Common myeloid progenitor, CD34-positive (primary cell): Measurements from ENCODE around the gene YPEL5.
A peak's percentile ranks its signal among the peaks of the same experiment; 100 is the strongest.

ENCODE experiments used
- CTCF ChIA-PET: fragments of 350-600 bp; sonication (Branson Sonifier 250); formaldehyde crosslinking; loops from one replicate; lab custom pipeline; 2021; ENCODE audit warnings: antibody characterized with exemption; lab: Charles Lee
- POLR2A ChIA-PET: fragments of 350-600 bp; sonication (Branson Sonifier 250); formaldehyde crosslinking; loops from one replicate; lab custom pipeline; 2021; ENCODE audit warnings: antibody characterized with exemption; lab: Charles Lee
- DNase-seq, 3 donors: peaks; one replicate each; pipeline versions ENCODE4 v3.0.0 to v3.0.0-alpha.2; 2013
- H3K27ac ChIP-seq, 2 experiments: 1 replicate in 1 of 2; 2 replicates in 1 of 2; pipeline ENCODE4 v1.7.0; 2013; ENCODE audit warnings: inconsistent platforms in 2 of 2, low read length in 2 of 2, mild to moderate bottlenecking in 2 of 2, low read depth in 1 of 2, moderate library complexity in 1 of 2; ENCODE audit not compliant: severe bottlenecking in 2 of 2, insufficient read depth in 1 of 2, poor library complexity in 1 of 2
- H3K27me3 ChIP-seq, 5 experiments: replicated peaks in 2 of 5; 1 replicate in 3 of 5; 2 replicates in 2 of 5; pipeline versions ENCODE4 v1.6.1 to v1.7.0; 2013; ENCODE audit warnings: low read length in 4 of 5, mild to moderate bottlenecking in 2 of 5, moderate library complexity in 2 of 5, inconsistent platforms in 1 of 5; ENCODE audit not compliant: insufficient read depth in 5 of 5, control insufficient read depth in 4 of 5
- H3K36me3 ChIP-seq, 4 experiments: 1 replicate in 2 of 4; 2 replicates in 2 of 4; pipeline versions ENCODE4 v1.6.1 to v1.7.0; 2013; ENCODE audit warnings: low read length in 3 of 4, control low read depth in 1 of 4, mild to moderate bottlenecking in 1 of 4; ENCODE audit not compliant: control insufficient read depth in 4 of 4, insufficient read depth in 4 of 4
- H3K4me1 ChIP-seq, 4 experiments: 1 replicate in 3 of 4; 2 replicates in 1 of 4; pipeline versions ENCODE4 v1.6.1 to v1.7.1; 2013; ENCODE audit warnings: low read length in 3 of 4, mild to moderate bottlenecking in 3 of 4, control low read depth in 1 of 4, inconsistent platforms in 1 of 4, moderate library complexity in 1 of 4; ENCODE audit not compliant: control insufficient read depth in 4 of 4, insufficient read depth in 4 of 4; ENCODE audit errors: control extremely low read depth in 1 of 4
- H3K4me3 ChIP-seq, 7 experiments: 1 replicate in 4 of 7; 2 replicates in 3 of 7; pipeline versions ENCODE4 v1.5.1 to v1.7.0; 2013; ENCODE audit warnings: mild to moderate bottlenecking in 7 of 7, low read length in 6 of 7, moderate library complexity in 6 of 7, inconsistent platforms in 2 of 7, low read depth in 2 of 7, control low read depth in 1 of 7; ENCODE audit not compliant: insufficient read depth in 4 of 7, control insufficient read depth in 1 of 7; ENCODE audit errors: extremely low read depth in 1 of 7
- H3K9me3 ChIP-seq, 5 experiments: 1 replicate in 4 of 5; 2 replicates in 1 of 5; pipeline versions ENCODE4 v1.6.1 to v1.7.1; 2013; ENCODE audit warnings: low read length in 4 of 5, mild to moderate bottlenecking in 2 of 5, inconsistent platforms in 1 of 5, low read depth in 1 of 5, moderate library complexity in 1 of 5; ENCODE audit not compliant: control insufficient read depth in 4 of 5, insufficient read depth in 2 of 5; ENCODE audit errors: control extremely low read depth in 1 of 5
- whole genome bisulfite sequencing: methylation state at CpG from one replicate; pipeline ENCODE4 v1.1.5; 2013; ENCODE audit not compliant: insufficient coverage; 5-methylcytosine and 5-hydroxymethylcytosine counted together

YPEL5 gene

DNA sequence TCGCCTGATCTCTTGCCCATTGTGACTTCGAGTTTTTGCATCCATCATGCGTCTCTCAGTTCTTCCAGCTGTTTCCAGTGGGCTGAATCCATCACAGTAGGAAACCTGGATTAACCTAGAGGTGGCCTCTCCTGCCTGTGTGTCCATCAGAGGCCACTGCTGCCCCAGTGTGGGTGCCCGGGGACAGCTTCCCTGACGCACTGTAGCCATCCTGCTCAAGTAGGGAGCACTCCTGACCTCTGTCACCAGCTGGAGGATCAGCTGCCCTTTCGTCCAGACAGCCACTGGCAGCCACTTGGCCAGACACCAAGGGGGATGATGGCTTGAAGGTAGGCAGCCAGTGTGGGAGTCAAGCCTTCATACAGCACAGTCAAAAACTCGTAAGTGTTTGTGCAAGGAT, 47.6 kb downstream of the YPEL5 start:
- H3K27me3 ChIP-seq = no peaks in the 10 kb centered on the region
- no peak for DNase-seq
- peaks cover 0 to 24% (median 17%) of the 10 kb centered on the region in 4 experiments for H3K4me1 ChIP-seq
- WGBS = 96% methylated on average over 7 of the region's 7 CpGs
- H3K27ac ChIP-seq = no peak overlapping the region
- H3K9me3 ChIP-seq = no peaks in the 10 kb centered on the region
- ChIA-PET POLR2A (no interaction called here), CTCF (interaction anchor here (1.0 to 2.3 kb wide), 2 partner anchors 15 to 517 kb away, joined by 3 to 5 read pairs; no protein-coding TSS in a partner anchor)
- no peak overlapping the region for H3K4me3 ChIP-seq
- H3K36me3 ChIP-seq = no peaks in the 10 kb centered on the region

- no peaks in the 10 kb centered on the region for H3K27me3 ChIP-seq
- no peak overlapping the region for H3K4me3 ChIP-seq
- no peak for DNase-seq
- no peaks in the 10 kb centered on the region for H3K36me3 ChIP-seq
- no peaks in the 10 kb centered on the region for H3K9me3 ChIP-seq
- CTCF ChIA-PET = interaction anchor here (0.6 to 2.3 kb wide), 2 partner anchors 186 to 517 kb away, joined by 4 to 5 read pairs; no protein-coding TSS in a partner anchor
- H3K27ac ChIP-seq = no peak overlapping the region
- WGBS = 13% methylated on average over 1 of the region's 4 CpGs
- POLR2A ChIA-PET = no interaction called here
- peaks cover 0 to 24% (median 17%) of the 10 kb centered on the region in 4 experiments for H3K4me1 ChIP-seq
Observed at GRCh38 chr2:30195016-30195415, 48.2 kb downstream of the YPEL5 start.

GRCh38 chr2:30197570-30198192, 50.9 kb downstream of the YPEL5 start:
- ChIA-PET CTCF (interaction anchor here (1.2 to 1.4 kb wide), 2 partner anchors 33 to 512 kb away, joined by 3 to 4 read pairs; no protein-coding TSS in a partner anchor), POLR2A (no interaction called here)
- Histone ChIP-seq H3K27ac (no peak overlapping the region), H3K9me3 (no peaks in the 10 kb centered on the region), H3K27me3 (no peaks in the 10 kb centered on the region), H3K4me3 (no peak overlapping the region), H3K36me3 (no peaks in the 10 kb centered on the region), H3K4me1 (peaks cover 0 to 29% (median 19%) of the 10 kb centered on the region in 4 experiments)
- no peak for DNase-seq
- 90% methylated on average over 6 of the region's 6 CpGs for WGBS

DNA sequence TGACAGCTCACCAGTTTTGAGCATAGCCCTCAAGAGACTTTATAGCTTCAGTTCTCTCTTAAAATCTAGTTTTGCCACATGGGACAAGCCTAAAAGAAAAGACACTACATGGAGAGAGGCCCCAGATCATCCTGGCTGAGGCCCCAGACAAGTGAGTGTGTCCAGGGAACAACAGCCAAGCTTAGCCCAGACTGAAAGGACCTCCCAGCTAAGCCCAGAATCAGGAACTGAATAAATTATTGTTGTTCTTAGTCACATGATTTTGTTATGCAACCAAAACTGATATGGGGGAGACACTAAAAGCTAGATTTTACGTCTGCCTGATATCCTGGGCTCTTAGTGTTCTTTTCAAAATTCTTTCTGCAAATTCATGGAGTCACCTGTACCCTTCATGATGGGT, 55.2 kb downstream of the YPEL5 start:
- Histone ChIP-seq H3K4me3 (no peak overlapping the region), H3K27ac (no peak overlapping the region), H3K27me3 (peaks cover 0 to 2% (median 0%) of the 10 kb centered on the region in 5 experiments), H3K36me3 (no peaks in the 10 kb centered on the region), H3K9me3 (no peaks in the 10 kb centered on the region), H3K4me1 (peaks cover 0 to 14% (median 6%) of the 10 kb centered on the region in 4 experiments)
- DNase-seq = peak in 1 of 3 donors; percentile 32
- ChIA-PET POLR2A (no interaction called here), CTCF (interaction anchor here (0.8 to 1.6 kb wide), 5 partner anchors 9 to 509 kb away, joined by 3 to 11 read pairs (median 3); no protein-coding TSS in a partner anchor)
- 0% methylated on average over 1 of the region's 1 CpG for WGBS

DNA sequence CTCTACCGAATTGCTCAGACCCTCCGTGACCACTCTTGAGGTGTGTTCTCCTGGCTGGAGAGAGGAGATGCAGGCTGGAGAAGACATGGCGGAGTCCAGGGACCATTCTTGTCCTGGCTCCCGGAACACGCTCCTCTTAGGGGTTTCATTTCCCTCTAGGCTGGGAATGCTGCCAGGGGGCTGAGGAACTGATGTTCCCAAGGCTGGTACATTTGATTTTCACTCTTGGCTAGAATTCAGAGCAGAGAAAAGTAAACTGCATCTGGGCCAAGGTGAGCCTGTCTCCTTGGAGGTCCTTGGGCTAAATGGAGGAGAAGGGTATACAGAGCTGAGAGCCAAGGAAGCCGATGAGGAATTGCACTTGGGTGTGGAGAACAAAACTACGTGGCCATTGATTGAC, 56.3 kb downstream of the YPEL5 start:
- 97% methylated on average over 7 of the region's 7 CpGs for WGBS
- no peaks in the 10 kb centered on the region for H3K36me3 ChIP-seq
- DNase-seq = no peak
- peaks cover 0 to 2% (median 0%) of the 10 kb centered on the region in 5 experiments for H3K27me3 ChIP-seq
- H3K9me3 ChIP-seq = no peaks in the 10 kb centered on the region
- CTCF ChIA-PET = interaction anchor here (1.1 to 8.5 kb wide), 3 partner anchors 11 to 506 kb away, joined by 3 to 196 read pairs (median 5); no protein-coding TSS in a partner anchor
- H3K4me3 ChIP-seq = no peak overlapping the region
- no peak overlapping the region for H3K27ac ChIP-seq
- peaks cover 0 to 9% (median 4%) of the 10 kb centered on the region in 4 experiments for H3K4me1 ChIP-seq
- POLR2A ChIA-PET = no interaction called here

DNA sequence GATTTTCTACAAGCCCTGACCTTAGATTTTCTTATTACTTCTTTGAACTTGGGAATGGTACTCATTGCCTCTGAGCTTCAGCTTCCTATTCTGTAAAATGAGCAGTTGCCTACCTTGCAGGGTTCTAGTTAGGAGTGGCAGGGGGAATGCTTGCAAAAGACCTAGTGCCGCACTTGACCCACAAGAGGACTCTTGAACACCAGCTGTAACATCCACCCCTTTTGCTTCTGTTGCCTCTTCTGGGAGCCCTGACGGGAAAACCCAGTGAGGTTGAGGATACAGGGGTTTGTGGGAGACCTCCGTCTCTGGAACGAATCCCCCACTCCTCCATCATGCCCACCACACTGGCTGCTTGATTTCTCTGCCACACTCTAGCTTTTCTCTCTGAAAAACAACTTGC, 57.5 kb downstream of the YPEL5 start:
- POLR2A ChIA-PET = no interaction called here
- H3K4me1 ChIP-seq = peaks cover 0 to 9% (median 4%) of the 10 kb centered on the region in 4 experiments
- WGBS = no CpG with 5 or more reads among the region's 4 CpGs
- no peaks in the 10 kb centered on the region for H3K36me3 ChIP-seq
- H3K4me3 ChIP-seq = no peak overlapping the region
- H3K27me3 ChIP-seq = peaks cover 0 to 2% (median 0%) of the 10 kb centered on the region in 5 experiments
- H3K9me3 ChIP-seq = no peaks in the 10 kb centered on the region
- no peak for DNase-seq
- CTCF ChIA-PET = interaction anchor here (1.1 to 8.5 kb wide), 5 partner anchors 10 to 505 kb away, joined by 3 to 196 read pairs (median 5); no protein-coding TSS in a partner anchor
- H3K27ac ChIP-seq = no peak overlapping the region

GRCh38 chr2:30205456-30205855, 58.6 kb downstream of the YPEL5 start:
- no peak for DNase-seq
- ChIA-PET CTCF (interaction anchor here (6.9 to 8.5 kb wide), 2 partner anchors 18 to 504 kb away, joined by 42 to 196 read pairs; no protein-coding TSS in a partner anchor), POLR2A (no interaction called here)
- no CpG with 5 or more reads among the region's 1 CpG for WGBS
- H3K27me3 ChIP-seq = peaks cover 0 to 2% (median 0%) of the 10 kb centered on the region in 5 experiments
- H3K4me3 ChIP-seq = no peak overlapping the region
- no peaks in the 10 kb centered on the region for H3K36me3 ChIP-seq
- H3K4me1 ChIP-seq = peaks cover 0 to 9% (median 4%) of the 10 kb centered on the region in 4 experiments
- H3K27ac ChIP-seq = no peak overlapping the region
- H3K9me3 ChIP-seq = no peaks in the 10 kb centered on the region
